ENCODE measurements around the gene PPM1H.

The PPM1H gene

DNA sequence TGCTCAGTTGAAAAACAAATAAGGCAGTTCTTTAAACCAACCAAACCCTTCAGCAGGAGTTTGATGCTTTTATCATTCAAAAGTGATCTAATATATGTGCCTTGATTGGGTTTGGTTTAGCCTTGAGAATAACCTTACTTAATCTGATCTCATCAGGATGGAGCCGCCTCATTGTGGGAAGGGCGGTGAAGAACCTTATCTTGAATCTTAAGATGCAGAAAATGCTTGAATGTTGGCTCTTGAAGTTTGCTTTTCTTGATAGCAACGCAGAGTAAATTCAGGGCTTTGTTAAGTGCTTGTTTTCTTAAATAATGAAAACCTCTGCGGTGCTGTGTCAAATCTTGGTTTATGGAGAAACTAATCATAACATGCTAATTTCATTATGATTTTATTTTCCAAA is 330.1 kb downstream of the PPM1H start:
- no peaks in the 10 kb centered on the region for H3K36me3 ChIP-seq (ENCODE audit: control insufficient read depth, insufficient read depth, low read length, severe bottlenecking)
- H3K27me3 ChIP-seq (replicated peaks; ENCODE audit: control insufficient read depth, insufficient read depth, low read length), result no peaks in the 10 kb centered on the region
- peak overlapping the region; percentile 94 for H3K4me3 ChIP-seq (ENCODE audit: low read length)
- no peaks in the 10 kb centered on the region for H3K9me3 ChIP-seq (ENCODE audit: control insufficient read depth, low read length)
- peak; percentile 61 for DNase-seq (ENCODE audit: low read depth)
- peak overlapping the region; percentile 100 for H3K9ac ChIP-seq (ENCODE audit: low read length)
- peaks cover 30% of the 10 kb centered on the region for H3K4me1 ChIP-seq (ENCODE audit: control insufficient read depth, insufficient read depth, low read length)

DNA sequence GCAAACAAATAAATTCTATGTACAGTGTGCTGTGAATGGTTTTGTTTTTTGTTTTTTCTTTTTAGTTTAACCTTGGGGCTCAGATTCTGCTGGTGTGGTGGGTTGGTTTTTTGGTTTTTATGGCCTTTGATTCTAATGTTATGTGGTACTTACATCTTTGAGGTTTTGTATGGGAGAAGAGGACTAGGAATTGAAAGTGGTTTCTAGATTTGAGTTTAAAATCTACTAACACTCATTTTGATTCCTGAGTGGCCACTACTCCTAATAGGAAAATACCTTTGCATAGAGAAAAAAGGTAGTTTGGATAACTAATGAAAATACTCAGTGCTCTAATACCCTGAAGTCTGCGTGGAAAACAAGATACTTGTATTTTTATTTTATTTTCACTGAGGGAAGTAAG is 330.6 kb downstream of the PPM1H start:
- peak overlapping the region; percentile 94 for H3K4me3 ChIP-seq (ENCODE audit: low read length)
- peaks cover 30% of the 10 kb centered on the region for H3K4me1 ChIP-seq (ENCODE audit: control insufficient read depth, insufficient read depth, low read length)
- H3K36me3 ChIP-seq (ENCODE audit: control insufficient read depth, insufficient read depth, low read length, severe bottlenecking), result no peaks in the 10 kb centered on the region
- H3K9ac ChIP-seq (ENCODE audit: low read length), result peak overlapping the region; percentile 100
- H3K27me3 ChIP-seq (replicated peaks; ENCODE audit: control insufficient read depth, insufficient read depth, low read length), result no peaks in the 10 kb centered on the region
- DNase-seq (ENCODE audit: low read depth), result no peak
- no peaks in the 10 kb centered on the region for H3K9me3 ChIP-seq (ENCODE audit: control insufficient read depth, low read length)

DNA sequence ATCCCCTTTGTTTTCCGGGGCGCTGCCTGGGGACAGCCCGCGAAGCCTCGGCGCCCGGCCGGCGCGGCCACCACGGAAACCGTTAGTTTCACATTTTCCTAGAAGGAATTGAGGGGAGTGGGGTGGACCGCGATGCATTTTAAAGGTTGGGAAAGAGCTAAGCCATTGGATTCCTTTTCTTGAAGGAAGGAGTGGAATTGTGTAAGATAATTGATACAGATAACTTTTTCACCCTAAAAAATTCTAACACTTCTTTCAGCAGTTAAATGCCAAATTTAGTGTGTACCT is 331.2 kb downstream of the PPM1H start:
- Histone ChIP-seq H3K4me3 (ENCODE audit: low read length) (peak overlapping the region; percentile 94), H3K9ac (ENCODE audit: low read length) (peak overlapping the region; percentile 100), H3K36me3 (ENCODE audit: control insufficient read depth, insufficient read depth, low read length, severe bottlenecking) (no peaks in the 10 kb centered on the region), H3K27me3 (replicated peaks; ENCODE audit: control insufficient read depth, insufficient read depth, low read length) (no peaks in the 10 kb centered on the region), H3K4me1 (ENCODE audit: control insufficient read depth, insufficient read depth, low read length) (peaks cover 30% of the 10 kb centered on the region), H3K9me3 (ENCODE audit: control insufficient read depth, low read length) (no peaks in the 10 kb centered on the region)
- no peak for DNase-seq (ENCODE audit: low read depth)

DNA sequence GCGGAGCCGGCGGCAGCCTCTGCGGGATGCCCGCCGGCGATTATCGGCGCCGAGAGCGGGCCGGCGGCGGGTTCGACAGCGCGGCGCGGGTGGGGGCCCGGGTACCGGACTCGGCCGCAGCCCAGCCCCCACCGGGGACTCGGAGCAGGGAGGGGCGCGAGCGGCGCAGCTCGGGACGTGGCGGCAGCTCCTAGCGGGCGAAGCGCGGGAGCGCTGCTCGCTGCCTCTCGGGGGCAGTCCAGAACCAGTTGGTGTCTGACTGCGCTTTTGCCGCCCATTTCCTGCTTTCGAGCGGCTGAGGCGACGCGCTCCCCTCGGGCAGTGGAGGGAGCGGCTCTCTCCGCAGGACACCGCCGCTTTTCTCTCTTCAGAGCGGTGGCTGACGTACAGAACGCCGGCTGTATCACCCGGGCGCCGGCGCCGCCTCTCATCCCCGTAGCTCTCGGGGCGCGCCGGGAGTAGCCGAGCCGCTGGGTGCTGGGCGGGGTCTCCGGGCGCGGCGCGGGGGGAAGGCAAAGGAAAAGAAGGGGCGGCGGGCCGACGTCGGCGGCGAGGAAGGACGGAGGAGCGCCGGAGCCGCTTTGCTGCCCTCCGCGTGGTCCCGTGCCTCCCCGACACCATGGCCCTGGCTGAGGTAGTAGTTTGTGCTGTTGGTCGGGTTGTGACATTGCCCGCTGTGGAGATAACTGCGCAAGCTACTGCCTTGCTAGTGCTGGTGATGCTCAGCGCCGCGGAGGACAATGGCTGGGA is 331.7 kb downstream of the PPM1H start:
- Histone ChIP-seq H3K4me3 (ENCODE audit: low read length) (peak overlapping the region; percentile 94), H3K27me3 (replicated peaks; ENCODE audit: control insufficient read depth, insufficient read depth, low read length) (no peaks in the 10 kb centered on the region), H3K4me1 (ENCODE audit: control insufficient read depth, insufficient read depth, low read length) (peaks cover 30% of the 10 kb centered on the region), H3K9me3 (ENCODE audit: control insufficient read depth, low read length) (no peaks in the 10 kb centered on the region), H3K36me3 (ENCODE audit: control insufficient read depth, insufficient read depth, low read length, severe bottlenecking) (no peaks in the 10 kb centered on the region), H3K9ac (ENCODE audit: low read length) (peak overlapping the region; percentile 100)
- peak; percentile 92 for DNase-seq (ENCODE audit: low read depth)

DNA sequence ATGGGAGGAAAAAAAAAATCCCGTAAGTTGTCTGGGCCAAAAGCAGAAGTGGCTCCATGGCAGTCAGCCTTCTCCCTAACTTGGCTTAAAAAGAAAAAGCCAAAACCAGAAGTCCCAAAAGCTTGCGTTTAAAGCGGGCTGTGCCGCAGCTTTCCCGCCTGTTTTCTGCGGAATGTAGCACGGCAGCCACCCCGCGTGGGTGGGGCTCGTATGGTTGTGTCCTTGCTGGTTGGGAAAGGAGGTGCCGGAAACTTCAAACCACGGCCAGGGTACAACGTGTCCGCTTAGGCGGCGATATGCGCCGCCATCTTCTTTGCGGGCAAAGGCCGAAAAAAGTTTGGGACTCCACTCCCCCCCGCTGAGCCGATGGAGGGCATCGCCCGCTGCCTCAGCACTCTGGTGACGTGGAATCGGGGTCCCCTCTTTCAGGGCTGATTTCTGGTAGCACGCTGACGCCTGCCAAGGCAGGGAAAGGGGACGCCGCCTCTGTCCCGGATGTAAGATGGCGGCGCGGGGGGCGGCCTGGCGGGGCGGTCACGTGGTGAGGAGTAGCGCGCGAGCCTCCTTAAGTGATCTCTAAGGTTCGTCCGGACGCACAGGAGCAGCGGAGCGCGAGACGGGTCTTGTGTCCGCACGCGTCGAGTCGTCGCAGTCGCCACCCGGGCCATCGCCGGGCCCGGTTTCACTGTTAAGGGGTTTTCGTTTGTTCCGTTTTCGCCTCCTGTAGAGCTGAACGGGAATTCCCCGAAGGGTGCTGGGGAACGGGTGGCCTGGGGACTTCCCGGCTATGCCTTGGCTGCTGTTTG is 332.5 kb downstream of the PPM1H start:
- peak overlapping the region; percentile 100 for H3K9ac ChIP-seq (ENCODE audit: low read length)
- H3K36me3 ChIP-seq (ENCODE audit: control insufficient read depth, insufficient read depth, low read length, severe bottlenecking), result no peaks in the 10 kb centered on the region
- peak overlapping the region; percentile 94 for H3K4me3 ChIP-seq (ENCODE audit: low read length)
- no peaks in the 10 kb centered on the region for H3K9me3 ChIP-seq (ENCODE audit: control insufficient read depth, low read length)
- H3K4me1 ChIP-seq (ENCODE audit: control insufficient read depth, insufficient read depth, low read length), result peaks cover 30% of the 10 kb centered on the region
- peak; percentile 94 for DNase-seq (ENCODE audit: low read depth)
- H3K27me3 ChIP-seq (replicated peaks; ENCODE audit: control insufficient read depth, insufficient read depth, low read length), result no peaks in the 10 kb centered on the region

DNA sequence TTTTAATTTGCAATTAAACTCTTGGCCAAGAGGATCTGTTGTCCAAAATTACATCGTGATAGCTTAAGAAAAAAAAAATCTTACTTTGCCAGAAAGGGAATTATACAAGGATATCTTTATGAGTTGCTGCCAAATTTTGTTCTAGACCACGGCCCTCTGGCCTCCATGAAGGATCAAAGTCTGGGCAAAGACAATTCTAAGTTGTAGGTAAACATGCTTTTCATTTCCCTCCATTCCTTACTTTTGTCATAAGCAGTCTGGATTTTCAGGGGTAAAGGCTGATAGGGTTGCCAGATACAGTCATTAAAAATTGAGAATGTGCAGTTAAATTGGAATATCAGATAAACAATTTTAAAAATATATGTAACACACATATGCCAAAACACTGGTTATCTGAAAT is 333.2 kb downstream of the PPM1H start:
- H3K9me3 ChIP-seq (ENCODE audit: control insufficient read depth, low read length), result no peaks in the 10 kb centered on the region
- H3K9ac ChIP-seq (ENCODE audit: low read length), result peak overlapping the region; percentile 100
- DNase-seq (ENCODE audit: low read depth), result no peak
- H3K4me1 ChIP-seq (ENCODE audit: control insufficient read depth, insufficient read depth, low read length), result peaks cover 27% of the 10 kb centered on the region
- no peaks in the 10 kb centered on the region for H3K36me3 ChIP-seq (ENCODE audit: control insufficient read depth, insufficient read depth, low read length, severe bottlenecking)
- H3K27me3 ChIP-seq (replicated peaks; ENCODE audit: control insufficient read depth, insufficient read depth, low read length), result no peaks in the 10 kb centered on the region
- peak overlapping the region; percentile 94 for H3K4me3 ChIP-seq (ENCODE audit: low read length)

DNA sequence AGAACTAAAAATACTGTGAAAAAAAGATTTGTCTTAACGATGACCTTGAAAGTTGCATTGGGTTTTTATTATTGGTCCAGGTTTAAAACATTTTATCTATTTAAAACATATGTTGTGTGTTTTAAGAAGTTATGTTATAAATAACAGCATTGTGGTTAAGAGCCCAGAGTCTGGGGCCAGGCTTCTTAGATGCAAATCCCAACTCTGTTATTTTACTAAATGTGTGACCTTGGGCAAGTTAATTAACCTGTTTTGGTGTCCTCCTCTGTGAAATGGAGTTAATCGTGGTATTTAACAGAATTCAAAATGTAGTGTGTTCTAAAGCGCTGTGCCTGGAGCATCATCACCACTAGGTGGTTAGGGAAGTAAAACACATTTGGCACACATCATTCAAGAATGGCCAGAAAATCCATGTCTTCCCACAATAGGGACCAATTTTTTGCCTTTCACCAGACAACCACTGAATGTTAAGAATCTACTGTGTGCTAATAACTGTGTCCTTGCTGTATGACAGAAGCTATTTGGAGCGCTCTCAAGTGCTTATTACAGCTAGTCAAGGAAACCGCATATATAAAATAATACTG is 335.0 kb downstream of the PPM1H start:
- H3K9me3 ChIP-seq (ENCODE audit: control insufficient read depth, low read length), result no peaks in the 10 kb centered on the region
- H3K27me3 ChIP-seq (replicated peaks; ENCODE audit: control insufficient read depth, insufficient read depth, low read length), result no peaks in the 10 kb centered on the region
- no peak overlapping the region for H3K4me3 ChIP-seq (ENCODE audit: low read length)
- H3K9ac ChIP-seq (ENCODE audit: low read length), result no peak overlapping the region
- peak; percentile 39 for DNase-seq (ENCODE audit: low read depth)
- H3K36me3 ChIP-seq (ENCODE audit: control insufficient read depth, insufficient read depth, low read length, severe bottlenecking), result no peaks in the 10 kb centered on the region
- peaks cover 11% of the 10 kb centered on the region for H3K4me1 ChIP-seq (ENCODE audit: control insufficient read depth, insufficient read depth, low read length)

DNA sequence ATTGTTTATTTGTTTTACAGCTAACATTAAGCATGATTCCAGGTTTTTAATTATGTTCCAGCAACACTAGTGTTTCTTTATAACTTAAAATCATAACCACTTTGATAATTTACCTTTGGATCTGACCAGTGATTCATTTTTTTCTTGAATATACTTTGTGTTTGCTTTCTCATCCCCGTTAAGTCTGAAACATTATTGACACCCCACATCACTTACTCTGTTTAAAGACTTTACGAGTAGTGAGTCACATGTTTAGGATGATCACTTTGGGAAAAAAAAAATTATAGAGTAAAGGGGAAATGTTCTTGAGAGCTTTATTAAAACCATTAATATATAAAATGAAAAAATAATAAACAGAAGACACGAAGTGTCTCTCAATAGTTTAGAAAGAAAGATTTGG is 336.1 kb downstream of the PPM1H start:
- H3K4me3 ChIP-seq (ENCODE audit: low read length), result no peak overlapping the region
- H3K36me3 ChIP-seq (ENCODE audit: control insufficient read depth, insufficient read depth, low read length, severe bottlenecking), result no peaks in the 10 kb centered on the region
- no peak for DNase-seq (ENCODE audit: low read depth)
- H3K4me1 ChIP-seq (ENCODE audit: control insufficient read depth, insufficient read depth, low read length), result peaks cover 11% of the 10 kb centered on the region
- H3K27me3 ChIP-seq (replicated peaks; ENCODE audit: control insufficient read depth, insufficient read depth, low read length), result no peaks in the 10 kb centered on the region
- no peaks in the 10 kb centered on the region for H3K9me3 ChIP-seq (ENCODE audit: control insufficient read depth, low read length)
- no peak overlapping the region for H3K9ac ChIP-seq (ENCODE audit: low read length)

DNA sequence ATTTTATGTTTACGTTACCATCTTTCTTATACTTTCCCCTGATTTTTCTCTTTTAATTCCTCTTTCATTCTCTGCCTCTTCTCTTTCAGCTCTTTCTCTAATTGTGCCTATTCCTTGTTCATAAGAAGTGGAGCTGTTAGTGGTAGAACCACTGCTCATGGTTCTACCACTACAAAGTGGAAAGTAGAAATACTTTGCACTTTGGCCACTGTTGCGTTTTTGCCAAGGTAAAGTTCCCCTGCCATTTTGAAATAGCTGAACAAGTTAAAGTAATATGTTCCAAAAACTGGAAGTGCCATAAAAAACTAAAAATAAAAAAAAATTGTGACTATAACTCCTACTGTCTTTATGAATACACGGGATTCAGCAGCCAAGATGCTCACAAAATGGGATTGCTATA is 337.7 kb downstream of the PPM1H start:
- H3K4me3 ChIP-seq (ENCODE audit: low read length), result no peak overlapping the region
- H3K4me1 ChIP-seq (ENCODE audit: control insufficient read depth, insufficient read depth, low read length), result peaks cover 11% of the 10 kb centered on the region
- peaks cover 10% of the 10 kb centered on the region for H3K36me3 ChIP-seq (ENCODE audit: control insufficient read depth, insufficient read depth, low read length, severe bottlenecking)
- DNase-seq (ENCODE audit: low read depth), result no peak
- H3K9ac ChIP-seq (ENCODE audit: low read length), result no peak overlapping the region
- no peaks in the 10 kb centered on the region for H3K27me3 ChIP-seq (replicated peaks; ENCODE audit: control insufficient read depth, insufficient read depth, low read length)
- H3K9me3 ChIP-seq (ENCODE audit: control insufficient read depth, low read length), result no peaks in the 10 kb centered on the region

All from adipocyte (in vitro differentiated cells).